NT2/D1 (cell line): ENCODE results near the gene SDC4.

Source experiments
- SUZ12 ChIP-seq: IDR thresholded peaks from 2 replicates; pipeline ENCODE4 v1.6.1; 2011; ENCODE audit not compliant: insufficient read length, insufficient read depth; ENCODE audit errors: extremely low read depth
- YY1 ChIP-seq: IDR thresholded peaks from 2 replicates; pipeline ENCODE4 v1.6.1; 2011; ENCODE audit not compliant: insufficient read length, insufficient read depth

DNA sequence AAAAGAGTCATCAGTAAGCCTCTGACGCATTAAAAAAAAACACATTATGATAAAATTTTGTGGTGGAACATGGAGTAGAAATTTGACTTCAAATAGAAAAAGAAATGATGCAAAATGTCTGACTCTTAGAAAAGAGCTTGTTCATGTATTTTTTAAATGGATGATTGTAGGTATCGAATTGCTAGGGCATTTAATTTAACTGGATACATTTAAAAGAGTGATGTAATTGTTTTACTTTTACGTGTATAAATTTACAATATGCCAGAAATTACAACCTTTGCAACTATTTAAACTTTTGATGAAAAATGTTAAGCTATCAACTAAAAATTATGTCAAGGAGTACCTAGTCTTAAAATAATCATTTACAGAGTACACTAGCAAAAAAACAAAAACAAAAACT, 4.5 kb upstream of the SDC4 start:
- TF ChIP-seq YY1, result no peak
- TF ChIP-seq SUZ12, result no peak
